C4-2B (cell line): ENCODE measurements around the gene AGBL2.
"Not testable (repeated sequence)": the region's sequence is repeated elsewhere in the genome, so short reads cannot be mapped to it uniquely, and the experiment has no call there.

Source experiments
- H3K27ac ChIP-seq: fragments of 450-650 bp; 2 replicates; pipeline ENCODE4 v1.5.1; 2017
- ZFX ChIP-seq: fragments of 450-650 bp; IDR thresholded peaks from 2 replicates; pipeline ENCODE4 v1.6.1; 2017
- TF ChIP-seq, protein P1 (sequence below): fragments of 450-650 bp; conservative IDR thresholded peaks from 2 replicates; pipeline ENCODE4 v1.5.1; 2017; ENCODE audit warnings: mild to moderate bottlenecking

AGBL2 gene

DNA sequence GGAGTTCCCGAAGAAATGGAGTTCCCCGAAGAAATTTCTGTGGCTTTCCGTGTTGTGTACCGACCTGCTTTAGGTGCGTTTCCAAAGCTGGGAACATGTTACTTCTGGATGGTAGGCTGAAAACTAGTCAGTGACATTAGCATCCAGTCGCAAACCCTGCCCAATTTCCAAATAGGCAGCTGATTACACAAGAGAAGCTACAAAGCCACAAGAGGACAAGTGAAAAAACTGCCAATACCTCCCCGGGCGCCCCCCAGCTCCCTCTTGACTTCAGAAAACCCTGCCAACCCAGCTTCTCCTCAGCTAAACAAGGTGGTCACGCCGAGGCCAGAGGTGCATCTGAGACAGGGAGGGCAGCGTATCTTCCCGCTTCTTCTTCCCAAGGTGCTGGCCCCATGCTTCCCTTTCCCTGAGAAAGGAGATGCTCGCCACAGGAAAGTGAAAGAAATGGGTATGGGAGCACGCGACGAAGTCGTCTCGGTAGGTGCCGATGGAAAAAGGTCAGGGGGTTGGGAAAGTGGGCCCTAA, 551 bp downstream of the AGBL2 start:
- H3K27ac ChIP-seq, result no peak overlapping the region
- TF ChIP-seq, protein P1, sequence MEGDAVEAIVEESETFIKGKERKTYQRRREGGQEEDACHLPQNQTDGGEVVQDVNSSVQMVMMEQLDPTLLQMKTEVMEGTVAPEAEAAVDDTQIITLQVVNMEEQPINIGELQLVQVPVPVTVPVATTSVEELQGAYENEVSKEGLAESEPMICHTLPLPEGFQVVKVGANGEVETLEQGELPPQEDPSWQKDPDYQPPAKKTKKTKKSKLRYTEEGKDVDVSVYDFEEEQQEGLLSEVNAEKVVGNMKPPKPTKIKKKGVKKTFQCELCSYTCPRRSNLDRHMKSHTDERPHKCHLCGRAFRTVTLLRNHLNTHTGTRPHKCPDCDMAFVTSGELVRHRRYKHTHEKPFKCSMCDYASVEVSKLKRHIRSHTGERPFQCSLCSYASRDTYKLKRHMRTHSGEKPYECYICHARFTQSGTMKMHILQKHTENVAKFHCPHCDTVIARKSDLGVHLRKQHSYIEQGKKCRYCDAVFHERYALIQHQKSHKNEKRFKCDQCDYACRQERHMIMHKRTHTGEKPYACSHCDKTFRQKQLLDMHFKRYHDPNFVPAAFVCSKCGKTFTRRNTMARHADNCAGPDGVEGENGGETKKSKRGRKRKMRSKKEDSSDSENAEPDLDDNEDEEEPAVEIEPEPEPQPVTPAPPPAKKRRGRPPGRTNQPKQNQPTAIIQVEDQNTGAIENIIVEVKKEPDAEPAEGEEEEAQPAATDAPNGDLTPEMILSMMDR, result no peak
- TF ChIP-seq ZFX, result no peak

DNA sequence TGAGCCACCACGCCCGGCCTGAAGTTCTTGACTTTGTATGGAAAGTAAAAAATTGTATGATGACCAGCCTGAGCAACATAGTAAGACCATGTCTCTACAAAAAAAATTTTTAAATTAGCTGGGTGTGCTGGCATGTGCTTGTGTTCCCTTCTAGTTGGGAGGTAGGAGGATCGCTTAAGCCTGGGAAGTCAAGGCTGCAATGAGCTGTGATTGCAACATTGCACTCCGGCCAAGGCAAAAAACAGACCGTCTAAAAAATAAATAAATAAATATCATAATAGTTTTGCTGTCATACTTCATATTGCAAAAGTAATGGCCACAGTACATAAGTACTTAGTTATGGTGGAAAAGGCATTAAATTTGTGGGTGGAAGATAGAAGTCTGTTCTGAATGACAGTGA, 3.4 kb downstream of the AGBL2 start:
- no peak for TF ChIP-seq ZFX
- TF ChIP-seq, protein P1, result no peak
- no peak overlapping the region for H3K27ac ChIP-seq

DNA sequence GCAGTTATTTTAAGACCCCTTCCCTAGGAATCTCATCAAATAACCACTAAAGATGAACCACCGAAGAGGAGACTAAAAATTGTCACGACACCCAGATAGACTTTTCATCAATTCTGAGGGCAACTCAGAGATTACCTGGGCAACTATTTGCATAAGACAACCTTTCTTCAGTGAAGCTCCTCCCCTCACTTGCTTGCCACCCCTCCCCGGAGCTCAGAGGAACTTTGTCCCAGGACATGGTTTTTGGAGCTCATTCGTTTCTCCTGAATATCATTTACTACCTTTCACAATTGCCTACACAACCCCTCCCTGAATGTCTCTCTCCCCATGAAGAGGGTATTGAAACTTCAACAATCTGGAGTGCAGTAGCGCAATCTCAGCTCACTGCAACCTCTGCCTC, 3.9 kb downstream of the AGBL2 start:
- no peak overlapping the region for H3K27ac ChIP-seq
- no peak for TF ChIP-seq ZFX
- TF ChIP-seq, protein P1, result no peak

DNA sequence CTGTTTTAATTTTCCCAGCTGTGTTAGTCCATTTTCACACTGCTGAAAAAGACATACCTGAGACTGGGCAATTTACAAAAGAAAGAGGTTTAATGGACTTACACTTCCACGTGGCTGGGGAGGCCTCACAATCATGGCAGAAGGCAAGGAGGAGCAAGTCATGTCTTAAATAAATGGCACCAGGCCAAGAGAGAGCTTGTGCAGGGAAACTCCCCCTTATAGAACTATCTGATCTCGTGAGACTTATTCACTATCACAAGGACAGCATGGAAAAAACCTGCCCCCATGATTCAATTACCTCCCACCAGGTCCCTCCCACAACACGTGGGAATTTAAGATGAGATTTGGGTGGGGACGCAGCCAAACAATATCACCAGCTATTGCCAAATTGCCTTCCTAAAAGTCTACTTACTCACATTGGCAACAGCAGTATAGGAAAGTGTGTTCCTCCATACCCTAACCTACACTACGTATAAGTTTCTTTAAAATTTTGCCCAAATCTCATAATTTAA, 7.8 kb downstream of the AGBL2 start:
- not testable (repeated sequence) for H3K27ac ChIP-seq

DNA sequence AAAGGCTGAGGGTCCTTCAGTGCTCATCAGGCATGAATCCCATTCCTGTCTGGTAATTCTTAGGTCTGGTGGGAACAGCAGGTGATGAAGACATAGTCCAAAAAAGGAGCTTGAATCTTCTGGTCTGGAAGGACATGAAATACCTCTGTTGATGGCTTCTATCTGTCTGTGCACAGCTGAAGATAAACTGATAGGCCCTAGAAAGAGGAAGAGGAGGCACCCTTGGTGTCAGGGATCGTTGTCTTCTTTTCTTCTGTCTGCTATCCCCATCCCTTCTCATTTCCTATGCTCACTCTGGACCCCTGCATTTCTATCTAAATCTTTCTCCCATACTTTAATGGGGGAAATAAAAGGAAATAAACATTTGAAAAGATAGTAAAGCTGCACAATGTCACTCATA, 9.4 kb downstream of the AGBL2 start:
- H3K27ac ChIP-seq, result no peak overlapping the region
- TF ChIP-seq ZFX, result no peak

DNA sequence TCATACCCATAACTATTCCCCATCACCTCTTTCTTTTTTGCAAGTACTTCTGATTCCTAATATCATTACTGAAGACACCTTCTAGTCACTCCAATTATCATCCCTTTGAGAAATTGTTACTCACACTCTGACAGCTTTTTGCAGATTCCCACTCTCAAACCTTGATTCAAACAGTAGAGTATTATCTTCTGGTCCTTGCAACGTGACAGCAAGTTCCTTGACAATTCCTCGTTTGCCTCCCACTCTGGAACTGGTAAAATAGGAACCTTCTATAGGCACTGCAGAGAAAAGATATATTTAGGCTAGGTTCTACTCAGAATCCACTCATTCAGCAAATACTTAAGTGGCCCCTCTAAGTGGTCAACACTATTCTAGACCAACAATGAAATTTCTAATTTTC, 23.2 kb downstream of the AGBL2 start:
- TF ChIP-seq, protein P1, result no peak
- TF ChIP-seq ZFX, result no peak
- no peak overlapping the region for H3K27ac ChIP-seq

DNA sequence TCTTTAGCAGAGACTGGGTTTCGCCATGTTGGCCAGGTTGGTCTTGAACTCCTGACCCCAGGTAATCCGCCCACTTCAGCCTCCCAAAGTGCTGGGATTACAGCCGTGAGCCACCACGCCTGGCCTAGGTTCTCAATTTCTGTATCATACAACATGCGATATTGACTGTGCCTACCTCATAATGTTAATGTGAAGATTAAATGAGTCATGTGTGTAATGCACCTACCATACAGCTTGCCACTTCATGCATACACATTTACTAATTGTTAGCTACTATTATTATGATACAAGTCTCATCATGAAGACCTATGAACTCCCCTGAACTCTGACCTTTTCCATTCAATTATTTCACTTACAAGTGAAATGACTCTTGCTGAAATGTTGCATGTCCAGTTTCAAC, 25.7 kb downstream of the AGBL2 start:
- TF ChIP-seq ZFX, result no peak
- TF ChIP-seq, protein P1, result no peak

DNA sequence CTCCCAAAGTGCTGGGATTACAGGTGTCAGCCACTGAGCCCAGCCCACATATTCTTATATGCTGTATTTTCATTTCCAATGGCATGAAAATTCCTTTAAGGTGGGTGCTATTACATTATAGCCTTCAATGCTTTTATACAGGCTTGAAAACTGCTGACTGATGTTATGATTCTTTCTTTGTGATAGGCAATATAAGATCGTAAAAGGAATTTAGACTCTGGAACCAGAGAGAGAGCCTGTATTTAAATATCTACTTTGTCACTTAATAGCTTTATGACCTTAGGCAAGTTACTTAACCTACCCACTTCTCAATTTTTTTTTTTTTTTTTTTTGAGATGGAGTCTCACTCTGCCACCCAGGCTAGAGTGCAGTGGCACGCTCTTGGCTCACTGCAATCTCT, 26.2 kb downstream of the AGBL2 start:
- TF ChIP-seq, protein P1, result no peak
- no peak for TF ChIP-seq ZFX
- no peak overlapping the region for H3K27ac ChIP-seq

More for the DNA sequence above, 25.7 kb downstream of the AGBL2 start:
- no peak overlapping the region for H3K27ac ChIP-seq
